Stimulated activated naive B cell treated with anti-CD40 and anti-IgM and Interleukin-4, amounts not matched to agents 10 μg/mL and 1 μg/mL and 100 μg/mL, for 72 hours (primary cell): ENCODE data around the gene TOMM34.
A peak's percentile ranks its signal among the peaks of the same experiment; 100 is the strongest.

Source experiments
- ATAC-seq, 2 donors: fragments of 150-1000 bp; cut with Tn5 transposase; replicated peaks; 2 replicates each; pipeline ENCODE4 v1.10.0; 2021; ENCODE audit warnings: moderate library complexity in 1 of 2
- DNase-seq: peaks from one replicate; pipeline ENCODE4 v3.0.0; 2021
- H3K27ac Mint-ChIP-seq: one replicate; pipeline ENCODE4 v1.8.0; 2022; ENCODE audit warnings: mild to moderate bottlenecking, mixed read lengths
- H3K27me3 Mint-ChIP-seq, 2 donors: one replicate each; pipeline ENCODE4 v1.8.0; 2022; ENCODE audit warnings: mixed read lengths in 2 of 2
- H3K36me3 Mint-ChIP-seq, 2 donors: one replicate each; pipeline ENCODE4 v1.8.0; 2022; ENCODE audit warnings: mixed read lengths in 2 of 2, mild to moderate bottlenecking in 1 of 2
- H3K4me1 Mint-ChIP-seq, 2 donors: one replicate each; pipeline ENCODE4 v1.8.0; 2022; ENCODE audit warnings: mixed read lengths in 2 of 2, mild to moderate bottlenecking in 1 of 2
- H3K4me3 Mint-ChIP-seq, 2 donors: one replicate each; pipeline ENCODE4 v1.8.0; 2022; ENCODE audit warnings: mild to moderate bottlenecking in 2 of 2, mixed read lengths in 2 of 2, moderate library complexity in 1 of 2
- H3K9me3 Mint-ChIP-seq, 2 donors: one replicate each; pipeline ENCODE4 v1.8.0; 2022; ENCODE audit warnings: mixed read lengths in 2 of 2, mild to moderate bottlenecking in 1 of 2

Gene TOMM34

GRCh38 chr20:44970243-44970757 lies 10.1 kb upstream of the TOMM34 start:
- DNase-seq (no peak), ATAC-seq (peak; percentile 16 to 27)
- H3K9me3 Mint-ChIP-seq, result no peaks in the 10 kb centered on the region
- H3K36me3 Mint-ChIP-seq, result peaks cover 62 to 72% of the 10 kb centered on the region in 2 donors
- H3K4me3 Mint-ChIP-seq, result peak overlapping the region; percentile 81 to 99
- H3K27ac Mint-ChIP-seq, result peak overlapping the region; percentile 95
- H3K4me1 Mint-ChIP-seq, result peaks cover 36 to 65% of the 10 kb centered on the region in 2 donors
- no peaks in the 10 kb centered on the region for H3K27me3 Mint-ChIP-seq

GRCh38 chr20:44969300-44969894 lies 9.2 kb upstream of the TOMM34 start:
- H3K4me3 Mint-ChIP-seq, result peak overlapping the region; percentile 93 to 99
- ATAC-seq, result peak; percentile 34 to 43
- H3K27ac Mint-ChIP-seq, result peak overlapping the region; percentile 98
- H3K27me3 Mint-ChIP-seq, result no peaks in the 10 kb centered on the region
- peak; percentile 32 for DNase-seq
- peaks cover 32 to 59% of the 10 kb centered on the region in 2 donors for H3K4me1 Mint-ChIP-seq
- H3K36me3 Mint-ChIP-seq, result peaks cover 54 to 63% of the 10 kb centered on the region in 2 donors
- H3K9me3 Mint-ChIP-seq, result no peaks in the 10 kb centered on the region

- Mint-ChIP-seq H3K4me3 (peak overlapping the region; percentile 93 to 99), H3K9me3 (no peaks in the 10 kb centered on the region), H3K4me1 (peaks cover 37 to 55% of the 10 kb centered on the region in 2 donors), H3K27me3 (no peaks in the 10 kb centered on the region), H3K36me3 (peaks cover 42 to 45% of the 10 kb centered on the region in 2 donors), H3K27ac (peak overlapping the region; percentile 98)
- DNase-seq (peak; percentile 18), ATAC-seq (peak; percentile 29 to 44)
These were observed 7.1 kb upstream of the TOMM34 start for GRCh38 chr20:44967207-44967807.

- DNase-seq (peak; percentile 94), ATAC-seq (peak; percentile 78 to 81)
- Mint-ChIP-seq H3K27ac (peak within 1 kb of the TSS; percentile 98), H3K36me3 (peaks cover 41 to 44% of the 10 kb centered on the region in 2 donors), H3K27me3 (no peaks in the 10 kb centered on the region), H3K4me3 (peak within 1 kb of the TSS; percentile 93 to 99), H3K9me3 (no peaks in the 10 kb centered on the region), H3K4me1 (peaks cover 43 to 60% of the 10 kb centered on the region in 2 donors)
These were observed 6.1 kb upstream of the TOMM34 start, which contains the start of gene STK4 for GRCh38 chr20:44966030-44966961. Gene STK4, plus strand, starts transcription at chr20:44966512. Its CDS starts 57 bp downstream, at chr20:44966569.

- Mint-ChIP-seq H3K9me3 (no peaks in the 10 kb centered on the region), H3K36me3 (peaks cover 35 to 37% of the 10 kb centered on the region in 2 donors), H3K27me3 (no peaks in the 10 kb centered on the region), H3K4me1 (peaks cover 37 to 57% of the 10 kb centered on the region in 2 donors), H3K4me3 (peak overlapping the region; percentile 93 to 99), H3K27ac (peak overlapping the region; percentile 98)
- no peak for ATAC-seq
- DNase-seq, result no peak
These were observed 5.4 kb upstream of the TOMM34 start for GRCh38 chr20:44965651-44966029.

- no peak for DNase-seq
- H3K27me3 Mint-ChIP-seq, result no peaks in the 10 kb centered on the region
- H3K27ac Mint-ChIP-seq, result no peak overlapping the region
- no peaks in the 10 kb centered on the region for H3K9me3 Mint-ChIP-seq
- ATAC-seq, result no peak
- peaks cover 27 to 34% of the 10 kb centered on the region in 2 donors for H3K36me3 Mint-ChIP-seq
- H3K4me3 Mint-ChIP-seq, result no peak overlapping the region
- peaks cover 37 to 58% of the 10 kb centered on the region in 2 donors for H3K4me1 Mint-ChIP-seq
These were observed 3.4 kb upstream of the TOMM34 start for GRCh38 chr20:44963325-44964215.

- no peak for DNase-seq
- no peaks in the 10 kb centered on the region for H3K9me3 Mint-ChIP-seq
- H3K27ac Mint-ChIP-seq, result no peak overlapping the region
These were observed 2.3 kb upstream of the TOMM34 start for GRCh38 chr20:44962483-44962882.

GRCh38 chr20:44961870-44962267 lies 1.7 kb upstream of the TOMM34 start:
- H3K4me3 Mint-ChIP-seq, result no peak overlapping the region
- H3K27ac Mint-ChIP-seq, result peak overlapping the region; percentile 56
- peaks cover 44 to 64% of the 10 kb centered on the region in 2 donors for H3K4me1 Mint-ChIP-seq

More at GRCh38 chr20:44962483-44962882, 2.3 kb upstream of the TOMM34 start:
- H3K4me3 Mint-ChIP-seq, result no peak overlapping the region
- no peaks in the 10 kb centered on the region for H3K27me3 Mint-ChIP-seq
- peaks cover 44 to 60% of the 10 kb centered on the region in 2 donors for H3K4me1 Mint-ChIP-seq
- peaks cover 16 to 34% of the 10 kb centered on the region in 2 donors for H3K36me3 Mint-ChIP-seq
- ATAC-seq, result no peak

GRCh38 chr20:44961011-44961869 lies 1.0 kb upstream of the TOMM34 start:
- Mint-ChIP-seq H3K4me1 (peaks cover 45 to 70% of the 10 kb centered on the region in 2 donors), H3K27me3 (no peaks in the 10 kb centered on the region), H3K4me3 (no peak overlapping the region), H3K9me3 (no peaks in the 10 kb centered on the region), H3K36me3 (peaks cover 8 to 27% of the 10 kb centered on the region in 2 donors), H3K27ac (peak overlapping the region; percentile 6)
- ATAC-seq (no peak), DNase-seq (no peak)

More at GRCh38 chr20:44961870-44962267, 1.7 kb upstream of the TOMM34 start:
- no peak for DNase-seq
- H3K27me3 Mint-ChIP-seq, result no peaks in the 10 kb centered on the region
- H3K36me3 Mint-ChIP-seq, result peaks cover 10 to 29% of the 10 kb centered on the region in 2 donors
- H3K9me3 Mint-ChIP-seq, result no peaks in the 10 kb centered on the region
- no peak for ATAC-seq

- Mint-ChIP-seq H3K27me3 (no peaks in the 10 kb centered on the region), H3K4me1 (peaks cover 58 to 75% of the 10 kb centered on the region in 2 donors), H3K36me3 (peaks cover 17 to 40% of the 10 kb centered on the region in 2 donors), H3K9me3 (no peaks in the 10 kb centered on the region), H3K27ac (peak overlapping the region; percentile 96), H3K4me3 (peak overlapping the region; percentile 85 to 93)
- ATAC-seq (peak; percentile 56 to 66), DNase-seq (peak; percentile 26)
These were observed 527 bp downstream of the TOMM34 start for GRCh38 chr20:44959638-44960102.

GRCh38 chr20:44959082-44959637 lies 1.0 kb downstream of the TOMM34 start:
- DNase-seq (no peak), ATAC-seq (no peak)
- peaks cover 19 to 43% of the 10 kb centered on the region in 2 donors for H3K36me3 Mint-ChIP-seq
- H3K27me3 Mint-ChIP-seq, result no peaks in the 10 kb centered on the region
- peak overlapping the region; percentile 85 to 93 for H3K4me3 Mint-ChIP-seq
- H3K9me3 Mint-ChIP-seq, result no peaks in the 10 kb centered on the region
- peak overlapping the region; percentile 96 for H3K27ac Mint-ChIP-seq
- H3K4me1 Mint-ChIP-seq, result peaks cover 59 to 76% of the 10 kb centered on the region in 2 donors

GRCh38 chr20:44958276-44958675 lies 1.9 kb downstream of the TOMM34 start:
- Mint-ChIP-seq H3K4me3 (peak overlapping the region; percentile 85 to 93), H3K27ac (peak overlapping the region; percentile 51), H3K36me3 (peaks cover 28 to 52% of the 10 kb centered on the region in 2 donors), H3K4me1 (peaks cover 61 to 76% of the 10 kb centered on the region in 2 donors), H3K27me3 (no peaks in the 10 kb centered on the region), H3K9me3 (no peaks in the 10 kb centered on the region)
- DNase-seq (no peak), ATAC-seq (no peak)
